NOMO-1 (cell line): ENCODE results near the gene FRMD3.

Experiments
- DNase-seq, 2 experiments: peaks; one replicate each; lab custom pipeline; 2025; ENCODE audit not compliant: unreplicated experiment in 2 of 2; lab: John Stamatoyannopoulos, UW

The FRMD3 gene

DNA sequence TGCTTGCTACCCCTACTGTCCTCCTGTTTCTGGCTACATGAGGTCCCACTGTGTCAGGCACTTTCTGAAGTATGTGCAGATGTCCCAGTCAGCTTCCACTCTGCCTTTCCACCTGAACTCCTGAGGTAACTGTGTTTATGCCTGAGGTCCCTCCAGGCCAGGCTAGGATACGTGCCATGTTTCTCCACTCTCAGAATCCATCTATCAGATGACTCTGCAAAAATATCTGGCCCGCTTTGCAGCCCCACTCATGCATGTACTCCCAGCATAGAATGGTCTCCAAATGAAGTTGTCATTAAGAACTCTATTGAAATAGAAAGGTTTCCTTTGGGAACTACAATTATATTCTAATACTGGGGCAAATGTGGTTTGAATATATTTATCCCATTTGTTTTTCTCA is 243.4 kb downstream of the FRMD3 start:
- no peak for DNase-seq

- DNase-seq = no peak
Measured at GRCh38 chr9:83291196-83291595, 247.0 kb downstream of the FRMD3 start.

- no peak for DNase-seq
Measured at GRCh38 chr9:83290692-83291091, 247.5 kb downstream of the FRMD3 start.

- no peak for DNase-seq
Measured at GRCh38 chr9:83287021-83287420, 251.2 kb downstream of the FRMD3 start.

- DNase-seq = no peak
Measured at GRCh38 chr9:83285445-83286225, 252.6 kb downstream of the FRMD3 start.

- DNase-seq = no peak
Measured at GRCh38 chr9:83284746-83285145, 253.5 kb downstream of the FRMD3 start.

DNA sequence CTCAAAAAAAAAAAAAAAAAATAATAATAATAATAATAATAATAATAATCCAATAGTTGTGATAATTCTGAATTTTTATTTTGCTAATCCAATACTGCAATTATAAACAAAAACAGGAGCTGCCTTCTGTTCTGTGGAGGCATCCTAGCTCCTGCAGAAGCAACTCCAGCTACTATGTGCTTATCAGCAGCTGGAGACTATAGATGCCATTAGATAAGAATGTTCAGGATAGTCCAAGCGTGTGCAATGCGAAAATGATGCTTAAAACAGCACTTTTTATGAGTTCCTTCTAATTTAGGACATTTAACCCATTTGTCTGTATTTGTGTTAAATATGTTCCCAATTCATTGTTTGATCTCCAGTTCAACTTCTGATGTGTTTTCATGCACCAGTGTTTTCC is 254.7 kb downstream of the FRMD3 start:
- DNase-seq = no peak

- DNase-seq = peak; percentile 24 to 74
Measured at GRCh38 chr9:83281306-83282255, 256.6 kb downstream of the FRMD3 start.

GRCh38 chr9:83280790-83281189 is 257.4 kb downstream of the FRMD3 start:
- no peak for DNase-seq

- no peak for DNase-seq
Measured at GRCh38 chr9:83280268-83280667, 257.9 kb downstream of the FRMD3 start.

GRCh38 chr9:83274787-83275186 is 263.4 kb downstream of the FRMD3 start:
- no peak for DNase-seq

DNA sequence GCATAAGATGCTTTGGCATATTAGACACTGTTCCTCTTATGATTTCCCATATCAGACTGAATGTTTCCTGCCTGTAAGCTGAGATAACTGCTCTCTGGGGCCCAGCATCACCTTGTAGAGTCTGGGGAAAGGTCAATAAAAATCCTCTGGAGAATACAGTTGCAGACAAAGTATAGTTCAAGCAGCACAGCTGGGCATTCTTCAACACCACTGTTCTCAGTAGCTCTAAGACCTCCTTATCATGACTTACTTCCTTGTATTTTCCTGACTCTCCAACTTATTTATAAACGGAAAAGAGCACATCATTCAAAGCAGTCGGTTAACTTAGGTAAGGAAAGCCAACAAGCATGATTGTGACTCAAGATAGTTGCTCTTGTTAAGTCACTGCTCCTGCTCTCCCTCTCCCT is 266.5 kb downstream of the FRMD3 start:
- DNase-seq = no peak

GRCh38 chr9:83270116-83270515 is 268.1 kb downstream of the FRMD3 start:
- DNase-seq = no peak

DNA sequence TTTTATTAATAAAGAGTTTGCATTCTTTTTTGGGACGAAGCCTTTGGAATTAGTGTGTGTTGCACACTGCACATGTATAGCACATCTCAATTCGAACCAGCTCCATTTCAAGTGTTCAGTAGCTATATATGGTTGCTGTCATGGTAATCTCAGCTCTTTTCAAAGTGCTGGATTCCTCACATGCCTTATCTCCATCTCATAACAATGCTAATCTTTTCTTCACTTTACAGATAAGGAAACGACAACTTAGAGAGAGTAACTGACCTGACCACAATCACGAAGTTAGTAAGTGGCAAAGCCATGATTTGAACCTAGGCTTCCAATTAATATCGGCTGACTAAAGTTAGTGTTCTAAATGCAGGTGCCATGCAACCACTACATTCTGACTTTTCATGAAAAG is 270.5 kb downstream of the FRMD3 start:
- no peak for DNase-seq

- no peak for DNase-seq
Measured at GRCh38 chr9:83266666-83267496, 271.3 kb downstream of the FRMD3 start.

DNA sequence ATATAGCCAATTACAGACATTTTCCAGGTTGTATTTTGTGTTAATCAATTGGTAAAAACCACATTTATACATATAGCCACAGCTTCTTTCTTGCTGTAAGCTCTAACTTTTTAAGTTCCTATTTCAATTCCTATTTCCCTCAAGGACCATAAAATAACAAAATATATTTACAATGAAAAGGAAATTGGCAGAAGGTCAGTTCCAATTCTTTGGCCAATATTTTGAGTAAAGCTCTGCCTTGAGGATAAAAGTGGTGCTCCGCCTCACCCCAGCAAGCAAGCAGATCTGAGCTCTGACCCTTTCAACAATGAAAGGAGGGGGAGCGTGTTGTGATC is 271.9 kb downstream of the FRMD3 start:
- no peak for DNase-seq

DNA sequence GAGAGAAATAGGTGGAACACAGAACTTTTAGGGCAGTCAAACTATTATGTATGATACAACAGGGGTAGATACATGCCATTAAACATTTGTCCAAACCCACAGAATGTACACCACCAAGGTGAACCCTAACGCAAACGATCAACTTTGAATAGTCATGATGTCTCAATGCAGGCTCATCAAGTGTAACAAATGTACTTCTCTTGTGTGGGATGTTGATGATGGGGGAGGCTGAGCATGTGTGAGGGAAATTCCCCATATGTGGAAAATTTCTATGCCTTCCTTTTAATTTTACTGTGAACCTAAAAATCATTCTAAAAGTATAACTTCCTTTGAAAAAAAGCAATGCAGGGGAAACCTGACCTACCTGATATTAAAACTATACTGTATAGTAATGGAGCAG is 273.9 kb downstream of the FRMD3 start:
- DNase-seq = no peak

DNA sequence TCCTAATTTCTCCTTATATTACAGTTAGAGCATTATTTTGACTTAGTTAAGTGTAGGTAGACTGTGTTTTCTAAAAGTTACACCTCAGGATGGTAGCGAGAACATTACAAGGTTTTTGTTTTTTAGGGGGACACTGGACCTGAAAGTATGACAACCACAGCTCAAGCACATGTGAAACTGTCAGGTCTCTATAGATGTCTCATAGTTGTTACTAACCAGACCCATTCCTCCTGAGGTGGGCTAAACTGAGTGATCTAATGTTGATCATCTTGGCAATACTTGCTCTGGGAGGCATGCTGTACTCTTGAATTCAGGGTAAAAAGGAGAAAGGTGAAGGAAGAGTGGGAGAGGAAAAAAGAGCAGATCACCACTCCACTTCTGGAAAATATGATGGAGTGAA is 278.6 kb downstream of the FRMD3 start:
- DNase-seq = no peak

DNA sequence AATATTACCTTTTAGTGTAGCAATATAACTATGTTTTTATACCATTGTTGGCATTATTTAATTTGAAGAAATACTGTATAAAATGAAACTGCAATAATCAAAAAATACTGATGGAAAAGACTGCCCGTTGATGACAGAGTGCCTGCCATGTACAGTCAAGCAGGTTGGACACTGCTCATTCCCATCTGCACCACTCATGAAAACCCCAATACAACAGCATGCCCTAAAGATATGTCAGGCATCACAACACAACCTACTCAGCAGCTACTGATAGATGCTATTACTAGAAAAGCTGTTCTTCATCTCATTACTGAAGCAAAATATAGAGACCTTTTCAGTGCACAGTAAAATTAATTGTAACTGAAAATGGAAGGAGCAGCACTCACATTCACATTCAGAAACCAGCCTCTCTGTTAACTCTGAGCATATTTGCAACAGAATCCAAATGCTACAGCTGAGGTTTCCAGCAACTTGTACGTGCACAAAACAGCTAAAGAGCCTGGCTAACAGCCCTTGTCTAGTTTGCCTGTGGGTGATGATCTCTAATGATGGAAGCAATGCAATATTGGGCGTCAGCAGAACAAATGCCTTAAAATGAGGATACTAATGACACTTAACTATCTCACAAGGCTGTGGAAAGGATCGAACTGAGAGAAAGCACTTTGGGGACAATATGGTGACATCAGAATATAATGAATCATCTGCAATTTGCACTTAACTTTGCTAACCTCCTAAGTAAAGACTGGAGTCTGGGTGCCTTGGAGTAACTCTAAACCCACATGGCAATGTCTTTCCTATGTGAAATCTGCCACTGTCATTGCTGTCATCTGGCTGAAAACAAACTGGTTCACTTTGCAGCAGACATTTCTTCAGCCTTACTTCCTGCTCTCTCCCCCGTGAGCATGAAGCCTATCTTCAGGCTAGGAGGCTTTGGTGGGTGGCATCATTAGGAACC is 280.0 kb downstream of the FRMD3 start:
- DNase-seq = no peak

GRCh38 chr9:83247732-83248131 is 290.5 kb downstream of the FRMD3 start:
- no peak for DNase-seq
